Gastroesophageal sphincter (tissue), 3 donors: Measurements from ENCODE around the gene ARPIN.

Experiments used
- CTCF ChIP-seq, 4 experiments: fragments of 200-600 bp in 2 of 4; fragments of 450-650 bp in 2 of 4; sonication (generic) in 1 of 4; IDR thresholded peaks; one replicate each; pipeline ENCODE4 v1.5.1; 2017 to 2019; ENCODE audit warnings: antibody characterized with exemption in 4 of 4, mild to moderate bottlenecking in 2 of 4, moderate library complexity in 2 of 4
- POLR2A ChIP-seq, 2 donors: fragments of 450-650 bp; IDR thresholded peaks; one replicate each; pipeline ENCODE4 v1.6.1; 2017; ENCODE audit warnings: antibody characterized with exemption in 2 of 2, mild to moderate bottlenecking in 2 of 2, moderate library complexity in 1 of 2

DNA sequence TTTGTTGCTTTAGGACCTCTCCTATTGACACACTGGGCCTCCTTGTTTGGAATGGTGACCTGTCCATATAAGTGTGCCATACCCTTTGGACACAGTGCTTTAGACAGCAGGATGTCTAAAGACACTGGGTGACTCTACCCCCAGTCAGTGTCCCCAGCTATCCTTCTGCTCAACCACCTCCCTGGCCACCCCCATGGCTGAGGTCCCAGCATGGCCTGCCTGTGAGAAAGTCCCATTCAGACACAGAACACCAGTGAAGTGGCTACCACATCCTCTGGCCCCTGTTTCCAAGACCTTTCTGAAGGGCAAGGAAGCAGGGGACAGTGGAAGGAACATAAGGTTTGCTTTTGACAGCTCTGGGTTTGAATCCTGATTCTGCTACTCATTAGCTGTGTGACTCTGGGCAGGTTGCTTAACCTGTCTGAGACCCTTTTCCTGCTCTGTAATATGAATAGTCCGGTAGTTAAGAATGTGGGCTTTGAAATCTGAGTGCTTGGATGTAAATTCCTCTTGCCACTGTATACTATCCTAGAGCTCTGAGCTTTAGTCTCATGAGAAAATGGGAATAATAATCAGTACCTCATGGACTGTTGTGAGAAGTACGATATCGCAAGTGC is 12.7 kb downstream of the ARPIN start:
- TF ChIP-seq POLR2A (IDR thresholded peaks at IDR 0.05) (no peak), CTCF (IDR thresholded peaks at IDR 0.05) (no peak)
